Breast epithelium (tissue), 3 donors: Measurements from ENCODE around the gene FABP1.

Source experiments
- POLR2A ChIP-seq: fragments of 450-650 bp; IDR thresholded peaks from one replicate; pipeline ENCODE4 v1.6.1; 2016; ENCODE audit warnings: antibody characterized with exemption, mild to moderate bottlenecking, moderate library complexity
- POLR2AphosphoS5 ChIP-seq, 3 donors: sonication (generic); formaldehyde crosslinking; IDR thresholded peaks; one replicate each; pipeline ENCODE4 v1.6.1; 2017; ENCODE audit warnings: antibody characterized with exemption in 3 of 3
- TF ChIP-seq, protein P1 (sequence below), 3 donors: fragments of 450-650 bp; IDR thresholded peaks; one replicate each; pipeline ENCODE4 v1.5.1; 2016 to 2017; ENCODE audit warnings: antibody characterized with exemption in 3 of 3, mild to moderate bottlenecking in 3 of 3, moderate library complexity in 3 of 3

DNA sequence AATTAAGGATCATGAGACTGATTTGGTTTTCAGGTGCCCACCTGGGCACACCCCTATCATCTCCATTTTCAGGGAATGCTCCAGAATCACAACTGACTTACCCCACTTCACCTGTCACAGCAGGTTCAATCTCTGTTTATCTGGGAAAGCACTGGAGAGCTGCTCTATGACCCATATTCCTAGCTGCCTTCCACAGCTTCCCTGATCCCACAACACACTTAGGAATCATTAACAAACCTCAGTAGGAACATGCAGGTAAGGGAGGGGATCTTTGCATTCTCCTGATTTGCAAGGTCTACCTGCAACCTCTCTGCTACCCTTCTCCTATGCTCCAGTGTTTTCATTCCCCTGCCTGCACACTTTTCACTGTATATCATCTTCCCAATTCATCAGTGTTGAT, 18.7 kb upstream of the FABP1 start:
- TF ChIP-seq, protein P1, sequence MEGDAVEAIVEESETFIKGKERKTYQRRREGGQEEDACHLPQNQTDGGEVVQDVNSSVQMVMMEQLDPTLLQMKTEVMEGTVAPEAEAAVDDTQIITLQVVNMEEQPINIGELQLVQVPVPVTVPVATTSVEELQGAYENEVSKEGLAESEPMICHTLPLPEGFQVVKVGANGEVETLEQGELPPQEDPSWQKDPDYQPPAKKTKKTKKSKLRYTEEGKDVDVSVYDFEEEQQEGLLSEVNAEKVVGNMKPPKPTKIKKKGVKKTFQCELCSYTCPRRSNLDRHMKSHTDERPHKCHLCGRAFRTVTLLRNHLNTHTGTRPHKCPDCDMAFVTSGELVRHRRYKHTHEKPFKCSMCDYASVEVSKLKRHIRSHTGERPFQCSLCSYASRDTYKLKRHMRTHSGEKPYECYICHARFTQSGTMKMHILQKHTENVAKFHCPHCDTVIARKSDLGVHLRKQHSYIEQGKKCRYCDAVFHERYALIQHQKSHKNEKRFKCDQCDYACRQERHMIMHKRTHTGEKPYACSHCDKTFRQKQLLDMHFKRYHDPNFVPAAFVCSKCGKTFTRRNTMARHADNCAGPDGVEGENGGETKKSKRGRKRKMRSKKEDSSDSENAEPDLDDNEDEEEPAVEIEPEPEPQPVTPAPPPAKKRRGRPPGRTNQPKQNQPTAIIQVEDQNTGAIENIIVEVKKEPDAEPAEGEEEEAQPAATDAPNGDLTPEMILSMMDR (IDR thresholded peaks at IDR 0.05), result no peak
- no peak for TF ChIP-seq POLR2AphosphoS5 (IDR thresholded peaks at IDR 0.05)
- TF ChIP-seq POLR2A, result no peak
